Endodermal cell (in vitro differentiated cells): ENCODE results near the gene LRRN4CL. TPM values are rescaled to one million over a fixed set of nuclear protein-coding genes. Genes with fewer than 3 reads are reported as not detected.

Experiments used
- DNase-seq: peaks from one replicate; pipeline ENCODE4 v3.0.0-alpha.2; 2017
- H3K27ac ChIP-seq: 2 replicates; pipeline ENCODE4 v1.5.1; 2013; ENCODE audit warnings: mild to moderate bottlenecking, low read depth, low read length, moderate library complexity
- H3K27me3 ChIP-seq: 2 replicates; pipeline ENCODE4 v1.6.1; 2013; ENCODE audit warnings: mild to moderate bottlenecking, low read length, moderate library complexity; ENCODE audit not compliant: insufficient read depth, control insufficient read depth, poor library complexity, severe bottlenecking
- H3K36me3 ChIP-seq: 2 replicates; pipeline ENCODE4 v1.7.0; 2013; ENCODE audit warnings: mild to moderate bottlenecking, low read length, moderate library complexity; ENCODE audit not compliant: control insufficient read depth, insufficient read depth
- H3K4me1 ChIP-seq: one replicate; pipeline ENCODE4 v1.7.0; 2013; ENCODE audit warnings: low read length; ENCODE audit not compliant: control insufficient read depth, insufficient read depth
- H3K4me3 ChIP-seq: 2 replicates; pipeline ENCODE4 v1.5.1; 2013; ENCODE audit warnings: mild to moderate bottlenecking, low read length, moderate library complexity
- H3K9ac ChIP-seq: 2 replicates; pipeline ENCODE4 v1.6.1; 2013; ENCODE audit warnings: mild to moderate bottlenecking, low read length, moderate library complexity; ENCODE audit not compliant: poor library complexity, severe bottlenecking; ENCODE audit errors: extremely low read depth
- H3K9me3 ChIP-seq: 2 replicates; pipeline ENCODE4 v1.6.1; 2013; ENCODE audit warnings: mild to moderate bottlenecking, low read length, moderate library complexity; ENCODE audit not compliant: control insufficient read depth
- H3K27ac Mint-ChIP-seq: 2 replicates; pipeline ENCODE4 v1.8.0; 2020; ENCODE audit warnings: mixed read lengths
- H3K27me3 Mint-ChIP-seq: 2 replicates; pipeline ENCODE4 v1.8.0; 2021; ENCODE audit warnings: mild to moderate bottlenecking, mixed read lengths; ENCODE audit not compliant: insufficient read depth
- H3K36me3 Mint-ChIP-seq: 2 replicates; pipeline ENCODE4 v1.8.0; 2020; ENCODE audit warnings: low read depth, mixed read lengths
- H3K4me1 Mint-ChIP-seq: 2 replicates; pipeline ENCODE4 v1.8.0; 2020; ENCODE audit warnings: mixed read lengths
- H3K4me3 Mint-ChIP-seq: 2 replicates; pipeline ENCODE4 v1.8.0; 2020; ENCODE audit warnings: mild to moderate bottlenecking, moderate library complexity, mixed read lengths
- H3K9me3 Mint-ChIP-seq: 2 replicates; pipeline ENCODE4 v1.8.0; 2020; ENCODE audit warnings: mild to moderate bottlenecking, mixed read lengths
- whole genome bisulfite sequencing, 2 experiments: methylation state at CpG; one replicate each; pipeline versions ENCODE4 v1.1.5 to v1.1.7; 2013; ENCODE audit warnings: missing lambda C conversion rate in 2 of 2, mixed read lengths in 1 of 2; ENCODE audit not compliant: insufficient coverage in 1 of 2, insufficient read length in 1 of 2; 5-methylcytosine and 5-hydroxymethylcytosine counted together
- total RNA-seq, 2 donors: library from RNA; stranded (reverse); fragmentation: NEBNext Ultra II Directional in 1 of 2; extraction: Animal tissue kit (Norgen Biotek cat#: 25700) in 1 of 2; gene quantifications; 2 replicates in 1 of 2; 3 replicates in 1 of 2; pipeline ENCODE4 v1.2.1, GENCODE V29; 2021
- TF ChIP-seq, protein P1 (sequence below): fragments of 200-600 bp; sonication (generic); conservative IDR thresholded peaks from 2 replicates; pipeline ENCODE4 v1.5.0; 2021; ENCODE audit warnings: antibody characterized with exemption, mild to moderate bottlenecking

Gene LRRN4CL
- total RNA-seq, 2 donors from 2014 or later: 0.55 to 0.99 TPM

DNA sequence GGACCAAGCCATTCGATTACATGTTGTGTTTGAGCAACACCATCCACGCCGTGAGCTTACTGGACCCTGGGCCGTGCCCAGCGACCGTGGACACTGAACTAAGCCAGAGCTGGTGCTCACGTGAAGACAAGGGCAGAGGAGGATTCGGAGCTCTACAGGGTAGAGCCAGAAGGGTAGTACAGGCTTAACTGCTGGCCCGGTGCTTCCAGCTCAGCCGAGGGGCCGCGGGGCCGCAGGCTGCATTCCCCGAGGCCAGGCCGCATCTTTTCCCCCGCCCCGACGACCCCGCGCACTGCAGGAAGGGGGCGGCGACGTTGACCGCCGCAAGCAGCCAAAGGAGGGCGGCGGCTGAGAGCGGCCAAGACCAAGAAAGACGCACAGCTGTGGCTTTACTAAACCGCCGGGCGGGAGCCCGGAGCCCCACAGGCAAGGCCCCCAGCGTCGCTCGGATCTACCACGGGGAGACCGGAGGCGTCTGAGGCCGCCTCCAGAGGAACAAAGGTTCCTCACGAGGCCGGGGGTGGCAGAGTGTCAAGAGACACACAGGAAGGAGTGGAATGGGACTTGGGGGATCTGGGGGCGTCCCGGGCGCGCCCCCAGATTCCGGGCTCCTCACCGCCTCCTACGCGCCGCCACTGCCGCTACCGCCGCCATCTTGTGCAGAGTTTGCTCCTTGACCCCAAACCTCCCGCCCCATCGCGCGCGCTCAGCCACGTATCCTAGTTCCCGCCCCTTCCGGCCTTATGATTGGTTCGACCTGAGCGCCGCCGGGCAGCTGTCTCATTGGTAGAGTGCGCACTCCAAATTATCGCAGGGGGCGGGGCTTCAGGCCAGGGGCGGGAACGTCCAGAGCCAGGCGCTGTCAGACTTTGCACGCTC lies 43.1 kb downstream of the LRRN4CL start, which contains the start of gene GANAB:
GANAB (minus strand) TSS at position 668 of the 879 bp plus-strand sequence; CDS start at position 654, 14 bp downstream.
- no peaks in the 10 kb centered on the region for H3K9me3 Mint-ChIP-seq
- Histone ChIP-seq H3K9me3 (no peaks in the 10 kb centered on the region), H3K9ac (peak within 1 kb of the TSS; percentile 99), H3K27me3 (no peaks in the 10 kb centered on the region), H3K4me3 (peak within 1 kb of the TSS; percentile 96), H3K4me1 (no peaks in the 10 kb centered on the region), H3K27ac (peak within 1 kb of the TSS; percentile 95), H3K36me3 (peaks cover 48% of the 10 kb centered on the region)
- peak within 1 kb of the TSS; percentile 96 for H3K4me3 Mint-ChIP-seq
- peaks cover 39% of the 10 kb centered on the region for H3K36me3 Mint-ChIP-seq
- no peaks in the 10 kb centered on the region for H3K27me3 Mint-ChIP-seq
- 1% methylated on average over 34 to 73 of the region's 73 CpGs for WGBS, 2 experiments
- TF ChIP-seq, protein P1, sequence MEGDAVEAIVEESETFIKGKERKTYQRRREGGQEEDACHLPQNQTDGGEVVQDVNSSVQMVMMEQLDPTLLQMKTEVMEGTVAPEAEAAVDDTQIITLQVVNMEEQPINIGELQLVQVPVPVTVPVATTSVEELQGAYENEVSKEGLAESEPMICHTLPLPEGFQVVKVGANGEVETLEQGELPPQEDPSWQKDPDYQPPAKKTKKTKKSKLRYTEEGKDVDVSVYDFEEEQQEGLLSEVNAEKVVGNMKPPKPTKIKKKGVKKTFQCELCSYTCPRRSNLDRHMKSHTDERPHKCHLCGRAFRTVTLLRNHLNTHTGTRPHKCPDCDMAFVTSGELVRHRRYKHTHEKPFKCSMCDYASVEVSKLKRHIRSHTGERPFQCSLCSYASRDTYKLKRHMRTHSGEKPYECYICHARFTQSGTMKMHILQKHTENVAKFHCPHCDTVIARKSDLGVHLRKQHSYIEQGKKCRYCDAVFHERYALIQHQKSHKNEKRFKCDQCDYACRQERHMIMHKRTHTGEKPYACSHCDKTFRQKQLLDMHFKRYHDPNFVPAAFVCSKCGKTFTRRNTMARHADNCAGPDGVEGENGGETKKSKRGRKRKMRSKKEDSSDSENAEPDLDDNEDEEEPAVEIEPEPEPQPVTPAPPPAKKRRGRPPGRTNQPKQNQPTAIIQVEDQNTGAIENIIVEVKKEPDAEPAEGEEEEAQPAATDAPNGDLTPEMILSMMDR: peak; percentile 17
- peaks cover 2% of the 10 kb centered on the region for H3K4me1 Mint-ChIP-seq
- peak within 1 kb of the TSS; percentile 98 for H3K27ac Mint-ChIP-seq
- peak; percentile 100 for DNase-seq

DNA sequence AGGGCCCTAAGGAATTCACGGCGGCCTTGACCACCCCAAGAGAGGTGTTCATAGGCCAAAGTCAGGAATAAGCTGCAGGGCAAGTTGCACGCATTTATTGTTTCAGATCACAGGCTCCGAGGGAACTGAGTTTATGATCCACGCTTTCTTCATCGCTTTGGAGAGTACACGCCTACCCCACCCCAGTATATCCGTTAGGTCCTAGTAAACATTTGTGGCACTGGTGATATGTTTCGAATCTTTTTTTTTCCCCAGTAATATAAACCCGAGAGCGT lies 43.7 kb downstream of the LRRN4CL start:
- H3K27me3 Mint-ChIP-seq: no peaks in the 10 kb centered on the region
- peaks cover 53% of the 10 kb centered on the region for H3K36me3 ChIP-seq
- H3K4me3 ChIP-seq: peak overlapping the region; percentile 96
- peaks cover 4% of the 10 kb centered on the region for H3K4me1 Mint-ChIP-seq
- 40 to 43% methylated on average over 9 to 11 of the region's 11 CpGs for WGBS, 2 experiments
- peak overlapping the region; percentile 96 for H3K4me3 Mint-ChIP-seq
- H3K27ac ChIP-seq: peak overlapping the region; percentile 95
- H3K9me3 ChIP-seq: no peaks in the 10 kb centered on the region
- peak overlapping the region; percentile 99 for H3K9ac ChIP-seq
- TF ChIP-seq, protein P1: no peak
- DNase-seq: no peak
- no peaks in the 10 kb centered on the region for H3K4me1 ChIP-seq
- H3K9me3 Mint-ChIP-seq: no peaks in the 10 kb centered on the region
- peak overlapping the region; percentile 98 for H3K27ac Mint-ChIP-seq
- H3K36me3 Mint-ChIP-seq: peaks cover 40% of the 10 kb centered on the region
- H3K27me3 ChIP-seq: no peaks in the 10 kb centered on the region

DNA sequence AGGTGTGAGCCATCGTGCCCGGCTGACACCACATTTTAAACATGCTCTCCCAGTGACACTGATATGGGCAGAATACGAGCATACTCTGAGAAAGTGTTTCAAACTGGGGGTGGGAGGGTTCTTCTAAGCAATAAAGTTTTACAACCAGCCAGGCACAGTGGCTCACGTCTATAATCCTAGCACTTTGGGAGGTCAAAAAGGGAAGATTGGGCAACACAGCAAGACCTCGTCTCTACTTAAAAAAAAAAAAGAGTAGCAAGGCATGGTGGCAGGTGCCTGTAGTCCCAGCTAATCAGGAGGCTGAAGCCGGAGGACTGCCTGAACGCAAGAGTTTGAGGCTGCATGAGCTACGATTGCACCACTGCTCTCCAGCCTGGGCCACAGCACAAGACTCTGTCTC lies 45.1 kb downstream of the LRRN4CL start:
- Mint-ChIP-seq H3K4me3 (peak overlapping the region; percentile 96), H3K27ac (no peak overlapping the region), H3K36me3 (peaks cover 42% of the 10 kb centered on the region), H3K9me3 (no peaks in the 10 kb centered on the region), H3K4me1 (peaks cover 4% of the 10 kb centered on the region), H3K27me3 (no peaks in the 10 kb centered on the region)
- Histone ChIP-seq H3K27me3 (no peaks in the 10 kb centered on the region), H3K36me3 (peaks cover 52% of the 10 kb centered on the region), H3K4me3 (no peak overlapping the region), H3K4me1 (no peaks in the 10 kb centered on the region), H3K27ac (no peak overlapping the region), H3K9ac (no peak overlapping the region), H3K9me3 (no peaks in the 10 kb centered on the region)
- DNase-seq: no peak
- 90 to 96% methylated on average over 8 of the region's 8 CpGs for WGBS, 2 experiments
- TF ChIP-seq, protein P1: no peak

Other genes with a start within 250 kb of the LRRN4CL start
- gene AHNAK, start 142.7 kb downstream of the LRRN4CL start, total RNA-seq: 100 to 1,000 TPM; 109 to 165 TPM
- 1,000 to 10,000 TPM; 1,705 to 1,818 TPM for gene EEF1G, start 115.6 kb downstream of the LRRN4CL start, total RNA-seq
- 10 to 100 TPM; 16.0 to 33.5 TPM for gene TUT1, start 98.0 kb downstream of the LRRN4CL start, total RNA-seq
- 100 to 1,000 TPM; 131 to 155 TPM for gene MTA2, start 87.7 kb downstream of the LRRN4CL start, total RNA-seq
- gene EML3, start 76.8 kb downstream of the LRRN4CL start, total RNA-seq: 10 to 100 TPM; 51.5 to 57.7 TPM
- gene ROM1, start 76.3 kb downstream of the LRRN4CL start, total RNA-seq: 1 to 10 TPM in 1 of 2 donors, under 1 TPM in 1; 0.71 to 1.3 TPM
- 10 to 100 TPM; 38.6 to 53.9 TPM for gene B3GAT3, start 67.5 kb downstream of the LRRN4CL start, total RNA-seq
- gene GANAB, start 42.9 kb downstream of the LRRN4CL start, total RNA-seq: 100 to 1,000 TPM; 377 to 402 TPM
- 10 to 100 TPM; 19.0 to 21.6 TPM for gene INTS5, start 36.2 kb downstream of the LRRN4CL start, total RNA-seq
- gene C11orf98, start 24.3 kb downstream of the LRRN4CL start, total RNA-seq: 100 to 1,000 TPM; 125 to 140 TPM
- 10 to 100 TPM; 29.9 to 39.4 TPM for gene CSKMT, start 24.2 kb downstream of the LRRN4CL start, total RNA-seq
- 10 to 100 TPM in 1 of 2 donors, 1 to 10 TPM in 1; 9.2 to 11.1 TPM for gene UQCC3, start 17.9 kb downstream of the LRRN4CL start, total RNA-seq
- 10 to 100 TPM in 1 of 2 donors, 1 to 10 TPM in 1; 7.5 to 14.1 TPM for gene LBHD1, start 17.3 kb downstream of the LRRN4CL start, total RNA-seq
- 10 to 100 TPM; 89.3 to 96.6 TPM for gene UBXN1, start 10.5 kb downstream of the LRRN4CL start, total RNA-seq
- 10 to 100 TPM; 68.6 to 77.2 TPM for gene BSCL2, start 17.9 kb upstream of the LRRN4CL start, total RNA-seq
- gene GNG3, start 18.1 kb upstream of the LRRN4CL start, total RNA-seq: 1 to 10 TPM in 1 of 2 donors, under 1 TPM in 1; 0.40 to 1.7 TPM
- gene HNRNPUL2, start 37.9 kb upstream of the LRRN4CL start, total RNA-seq: 10 to 100 TPM; 48.1 to 49.8 TPM
- 10 to 100 TPM; 40.0 to 55.4 TPM for gene TTC9C, start 39.0 kb upstream of the LRRN4CL start, total RNA-seq
- 10 to 100 TPM; 16.9 to 33.8 TPM for gene ZBTB3, start 64.6 kb upstream of the LRRN4CL start, total RNA-seq
- 100 to 1,000 TPM; 107 to 137 TPM for gene POLR2G, start 72.0 kb upstream of the LRRN4CL start, total RNA-seq
- gene TAF6L, start 81.9 kb upstream of the LRRN4CL start, total RNA-seq: 10 to 100 TPM; 37.4 to 41.7 TPM
- gene TMEM179B, start 97.9 kb upstream of the LRRN4CL start, total RNA-seq: 10 to 100 TPM; 31.0 TPM
- 10 to 100 TPM; 18.4 to 21.0 TPM for gene TMEM223, start 102.5 kb upstream of the LRRN4CL start, total RNA-seq
- gene NXF1, start 115.9 kb upstream of the LRRN4CL start, total RNA-seq: 10 to 100 TPM; 45.8 to 61.4 TPM
- gene STX5, start 142.5 kb upstream of the LRRN4CL start, total RNA-seq: 10 to 100 TPM; 36.9 to 37.3 TPM
- not detected for gene TEX54, start 143.3 kb upstream of the LRRN4CL start, total RNA-seq
- 10 to 100 TPM; 44.6 to 48.1 TPM for gene WDR74, start 150.1 kb upstream of the LRRN4CL start, total RNA-seq
- 100 to 1,000 TPM; 438 to 488 TPM for gene SLC3A2, start 191.4 kb upstream of the LRRN4CL start, total RNA-seq
- gene CHRM1, start 231.8 kb upstream of the LRRN4CL start, total RNA-seq: not detected